SK-N-MC (cell line): ENCODE data around the gene GYG1.

ENCODE experiments used
- DNase-seq: peaks from one replicate; pipeline ENCODE4 v3.0.0-alpha.2; 2011; ENCODE audit warnings: low read depth, low spot score
- H3K27ac ChIP-seq: fragments of 200-600 bp; sonication (generic); 2 replicates; pipeline ENCODE4 v1.5.1; 2016; ENCODE audit warnings: mixed run types
- H3K36me3 ChIP-seq: fragments of 200-600 bp; sonication (generic); 2 replicates; pipeline ENCODE4 v1.6.1; 2017; ENCODE audit warnings: antibody characterized with exemption, low read length, mixed read lengths; ENCODE audit not compliant: insufficient read depth
- H3K4me3 ChIP-seq: fragments of 200-600 bp; sonication (generic); 2 replicates; pipeline ENCODE4 v1.5.1; 2016
- H3K9ac ChIP-seq: fragments of 200-600 bp; sonication (generic); 2 replicates; pipeline ENCODE4 v1.8.0; 2017; ENCODE audit warnings: mixed run types, mixed read lengths; ENCODE audit not compliant: insufficient read length
- H3K9me3 ChIP-seq: fragments of 200-600 bp; sonication (generic); 2 replicates; pipeline ENCODE4 v1.6.1; 2017; ENCODE audit warnings: low read depth, mild to moderate bottlenecking, antibody characterized with exemption, low read length, moderate library complexity, mixed read lengths
- EZH2 ChIP-seq: fragments of 200-600 bp; sonication (generic); IDR thresholded peaks from one replicate; pipeline ENCODE4 v1.6.1; 2017; ENCODE audit warnings: antibody characterized with exemption
- FOXP2 ChIP-seq: optimal IDR thresholded peaks from 2 replicates; pipeline ENCODE3; 2011; ENCODE audit warnings: mild to moderate bottlenecking, moderate library complexity; ENCODE audit not compliant: insufficient read depth; ENCODE audit errors: extremely low read length, control extremely low read depth
- POLR2AphosphoS5 ChIP-seq: IDR thresholded peaks from 2 replicates; pipeline ENCODE4 v1.6.1; 2012; ENCODE audit warnings: mild to moderate bottlenecking, low read depth, low read length, borderline replicate concordance

The GYG1 gene

DNA sequence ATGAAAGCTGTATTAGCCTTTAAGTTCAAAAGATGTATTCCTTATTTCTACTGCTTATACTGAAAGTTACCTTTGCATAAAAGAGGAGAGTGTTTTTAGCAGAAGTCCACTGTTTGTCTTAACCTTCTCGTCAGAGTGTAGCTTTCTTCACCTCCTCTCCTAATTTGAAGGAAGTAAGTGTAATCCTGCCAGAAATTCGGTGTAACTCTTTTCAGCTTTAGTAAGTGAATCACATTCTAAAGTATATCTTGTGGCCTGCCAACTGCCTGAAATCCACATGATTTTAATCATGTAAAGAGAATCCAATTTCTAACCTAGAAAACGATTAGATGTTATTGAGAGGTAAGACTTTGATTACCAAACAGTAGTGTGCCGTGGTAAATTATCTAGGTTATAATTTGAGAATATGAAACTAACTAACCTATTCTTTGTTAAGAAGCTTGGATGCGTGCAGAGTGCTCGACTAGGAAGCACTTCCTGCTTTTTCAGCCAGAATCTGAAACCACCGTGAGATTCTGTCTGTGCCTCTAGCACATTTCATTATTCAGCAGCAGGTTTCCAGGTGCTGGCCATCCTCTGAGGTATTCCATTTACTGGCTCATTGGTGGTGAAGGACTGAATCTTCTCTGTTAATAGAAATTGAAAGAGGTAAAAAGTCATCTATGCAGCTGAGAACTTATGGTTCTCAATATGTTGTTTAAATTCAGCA lies 7.5 kb downstream of the GYG1 start:
- Histone ChIP-seq H3K9ac (no peak overlapping the region), H3K9me3 (no peaks in the 10 kb centered on the region), H3K36me3 (0 out of 2 replicates have a peak, but pooled peaks cover 3% of the 10 kb centered on the region), H3K27ac (no peak overlapping the region), H3K4me3 (no peak overlapping the region)
- no peak for DNase-seq
- no peak for TF ChIP-seq FOXP2
- no peak for TF ChIP-seq POLR2AphosphoS5
- TF ChIP-seq EZH2 = no peak

- DNase-seq = no peak
- H3K27ac ChIP-seq = no peak overlapping the region
- 0 out of 2 replicates have a peak, but pooled peaks cover 3% of the 10 kb centered on the region for H3K36me3 ChIP-seq
These were observed 8.5 kb downstream of the GYG1 start for GRCh38 chr3:148999806-149000205.

GRCh38 chr3:149000206-149000745 lies 8.9 kb downstream of the GYG1 start:
- Histone ChIP-seq H3K4me3 (no peak overlapping the region), H3K27ac (no peak overlapping the region), H3K9me3 (no peaks in the 10 kb centered on the region), H3K9ac (no peak overlapping the region), H3K36me3 (0 out of 2 replicates have a peak, but pooled peaks cover 3% of the 10 kb centered on the region)
- DNase-seq = no peak
- TF ChIP-seq POLR2AphosphoS5 = no peak
- no peak for TF ChIP-seq EZH2
- no peak for TF ChIP-seq FOXP2

More at GRCh38 chr3:148999806-149000205, 8.5 kb downstream of the GYG1 start:
- TF ChIP-seq FOXP2 (no peak), EZH2 (no peak)
- H3K9ac ChIP-seq = no peak overlapping the region
- H3K9me3 ChIP-seq = no peaks in the 10 kb centered on the region
- no peak overlapping the region for H3K4me3 ChIP-seq

- H3K27ac ChIP-seq = no peak overlapping the region
- H3K4me3 ChIP-seq = no peak overlapping the region
- no peak overlapping the region for H3K9ac ChIP-seq
- TF ChIP-seq FOXP2 (no peak), POLR2AphosphoS5 (no peak), EZH2 (no peak)
- DNase-seq = no peak
- 0 out of 2 replicates have a peak, but pooled peaks cover 3% of the 10 kb centered on the region for H3K36me3 ChIP-seq
- H3K9me3 ChIP-seq = no peaks in the 10 kb centered on the region
These were observed 10.4 kb downstream of the GYG1 start for GRCh38 chr3:149001727-149002126.

GRCh38 chr3:149003653-149004305 lies 12.4 kb downstream of the GYG1 start:
- H3K9ac ChIP-seq = no peak overlapping the region
- no peaks in the 10 kb centered on the region for H3K9me3 ChIP-seq
- no peak overlapping the region for H3K4me3 ChIP-seq
- no peak for DNase-seq
- TF ChIP-seq EZH2 = no peak
- TF ChIP-seq FOXP2 = no peak
- 0 out of 2 replicates have a peak, but pooled peaks cover 3% of the 10 kb centered on the region for H3K36me3 ChIP-seq
- H3K27ac ChIP-seq = no peak overlapping the region

GRCh38 chr3:149004622-149005021 lies 13.3 kb downstream of the GYG1 start:
- no peak for TF ChIP-seq POLR2AphosphoS5
- TF ChIP-seq EZH2 = no peak
- no peak for TF ChIP-seq FOXP2
- Histone ChIP-seq H3K9me3 (no peaks in the 10 kb centered on the region), H3K36me3 (peaks cover 4% of the 10 kb centered on the region; the same call in 1 of the 2 replicates), H3K27ac (no peak overlapping the region), H3K4me3 (no peak overlapping the region), H3K9ac (no peak overlapping the region)
- DNase-seq = no peak

DNA sequence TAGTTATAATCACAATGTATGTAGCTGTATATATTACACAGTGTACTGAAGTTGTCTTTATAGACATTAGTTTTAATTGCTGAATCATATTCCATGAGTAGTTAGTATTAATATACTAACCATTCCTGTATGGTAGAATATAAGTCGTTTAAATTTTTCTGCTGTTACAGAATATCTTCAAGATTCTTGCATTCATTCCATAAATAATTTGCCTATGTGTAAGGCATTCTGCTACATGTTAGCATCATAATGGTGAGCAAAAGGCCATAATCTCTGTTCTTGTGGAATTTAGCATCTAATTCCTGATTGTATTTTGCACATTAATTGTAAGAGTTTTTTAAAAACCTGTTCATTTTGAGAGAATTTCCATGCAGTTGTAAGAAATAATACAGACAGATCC lies 14.1 kb downstream of the GYG1 start:
- Histone ChIP-seq H3K27ac (no peak overlapping the region), H3K9ac (no peak overlapping the region), H3K9me3 (no peaks in the 10 kb centered on the region), H3K36me3 (peaks cover 5% of the 10 kb centered on the region; the same call in 1 of the 2 replicates), H3K4me3 (no peak overlapping the region)
- TF ChIP-seq EZH2 (no peak), FOXP2 (no peak), POLR2AphosphoS5 (no peak)
- no peak for DNase-seq

DNA sequence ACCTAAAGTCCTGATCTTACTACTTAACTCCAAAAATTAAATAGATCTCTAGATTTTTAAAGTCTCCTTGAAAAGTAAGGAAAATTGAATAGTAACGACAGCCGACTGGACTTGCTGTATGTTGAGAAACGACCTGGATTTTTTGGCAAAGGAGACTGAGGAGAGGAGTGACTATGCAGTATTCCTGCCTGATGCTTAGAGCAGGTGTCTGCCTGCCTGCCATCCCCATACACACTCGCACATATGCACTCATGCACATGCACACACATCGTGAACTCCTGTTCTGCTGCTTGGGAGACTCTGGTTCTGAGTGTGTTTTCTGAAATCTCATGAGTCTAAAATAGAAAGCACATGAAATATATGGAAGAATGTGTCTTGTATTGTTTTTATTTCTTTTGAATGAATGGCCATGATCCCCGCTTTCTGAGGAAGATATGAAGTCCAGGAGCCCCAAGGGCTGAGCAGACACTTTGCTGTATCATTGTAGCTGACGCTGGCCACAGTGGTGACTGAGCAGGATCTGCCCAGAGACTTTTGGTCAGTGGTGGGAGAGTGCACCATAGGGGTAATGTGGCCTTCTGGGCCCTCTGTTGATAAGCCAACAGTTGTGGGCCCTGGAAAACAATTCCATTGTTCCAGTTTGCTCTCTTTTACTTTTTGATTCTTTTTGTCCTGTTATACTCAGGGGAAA lies 16.4 kb downstream of the GYG1 start:
- Histone ChIP-seq H3K9ac (no peak overlapping the region), H3K36me3 (peaks cover 5% of the 10 kb centered on the region; the same call in 1 of the 2 replicates), H3K4me3 (no peak overlapping the region), H3K27ac (no peak overlapping the region), H3K9me3 (no peaks in the 10 kb centered on the region)
- no peak for TF ChIP-seq POLR2AphosphoS5
- no peak for TF ChIP-seq EZH2
- no peak for TF ChIP-seq FOXP2
- no peak for DNase-seq
